Tibial nerve (tissue), 4 donors: ENCODE data around the gene ZC3H13. TPM values are rescaled to one million over a fixed set of nuclear protein-coding genes. Genes with fewer than 3 reads are reported as not detected.
A peak's percentile ranks its signal among the peaks of the same experiment; 100 is the strongest.

Experiments used
- DNase-seq, 2 donors: peaks; one replicate each; pipeline ENCODE4 v3.0.0-alpha.2; 2019; ENCODE audit warnings: low spot score in 2 of 2
- H3K27ac ChIP-seq, 4 donors: fragments of 200-600 bp; sonication (generic) in 3 of 4; one replicate each; pipeline ENCODE4 v1.5.1; 2017 to 2019; ENCODE audit warnings: mild to moderate bottlenecking in 1 of 4
- H3K27me3 ChIP-seq, 2 donors: fragments of 200-600 bp; sonication (generic) in 1 of 2; one replicate each; pipeline versions ENCODE4 v1.5.1 to v1.6.0; 2017 to 2019
- H3K36me3 ChIP-seq, 3 donors: fragments of 200-600 bp; sonication (generic); one replicate each; pipeline ENCODE4 v1.5.1; 2018 to 2019
- H3K4me1 ChIP-seq, 4 donors: fragments of 200-600 bp; sonication (generic) in 3 of 4; one replicate each; pipeline ENCODE4 v1.5.1; 2017 to 2019
- H3K4me3 ChIP-seq, 4 donors: fragments of 200-600 bp; sonication (generic) in 3 of 4; one replicate each; pipeline ENCODE4 v1.5.1; 2017 to 2019; ENCODE audit warnings: mild to moderate bottlenecking in 1 of 4, moderate library complexity in 1 of 4
- H3K9me3 ChIP-seq, 4 donors: fragments of 200-600 bp; sonication (generic) in 3 of 4; one replicate each; pipeline ENCODE4 v1.5.1; 2017 to 2019
- CTCF ChIP-seq, 5 experiments: fragments of 200-600 bp in 3 of 5; fragments of 450-650 bp in 2 of 5; sonication (generic) in 3 of 5; IDR thresholded peaks; one replicate each; pipeline ENCODE4 v1.5.1; 2016 to 2019; ENCODE audit warnings: antibody characterized with exemption in 5 of 5, mild to moderate bottlenecking in 3 of 5, moderate library complexity in 2 of 5
- EP300 ChIP-seq, 2 donors: sonication (generic); formaldehyde crosslinking; IDR thresholded peaks; one replicate each; pipeline ENCODE4 v1.6.1; 2017; ENCODE audit warnings: antibody characterized with exemption in 2 of 2, mild to moderate bottlenecking in 1 of 2
- POLR2A ChIP-seq, 2 donors: fragments of 450-650 bp; IDR thresholded peaks; one replicate each; pipeline ENCODE4 v1.6.1; 2017; ENCODE audit warnings: antibody characterized with exemption in 2 of 2, mild to moderate bottlenecking in 2 of 2, moderate library complexity in 2 of 2
- WGBS, 2 donors: methylation state at CpG; one replicate each; pipeline ENCODE4 v1.1.5; 2018; 5-methylcytosine and 5-hydroxymethylcytosine counted together
- total RNA-seq, 4 donors: library from RNA; depleted of rRNA; stranded (reverse); fragments of >200 nt; gene quantifications; one replicate each; pipeline ENCODE4 v1.1.0, GENCODE V29; 2016

ZC3H13 gene
- total RNA-seq, 4 donors from 2014 or later = 34.7 to 55.9 (median 44.2) TPM

GRCh38 chr13:46051968-46052318 lies 603 bp downstream of the ZC3H13 start:
- H3K27me3 ChIP-seq = no peaks in the 10 kb centered on the region

DNA sequence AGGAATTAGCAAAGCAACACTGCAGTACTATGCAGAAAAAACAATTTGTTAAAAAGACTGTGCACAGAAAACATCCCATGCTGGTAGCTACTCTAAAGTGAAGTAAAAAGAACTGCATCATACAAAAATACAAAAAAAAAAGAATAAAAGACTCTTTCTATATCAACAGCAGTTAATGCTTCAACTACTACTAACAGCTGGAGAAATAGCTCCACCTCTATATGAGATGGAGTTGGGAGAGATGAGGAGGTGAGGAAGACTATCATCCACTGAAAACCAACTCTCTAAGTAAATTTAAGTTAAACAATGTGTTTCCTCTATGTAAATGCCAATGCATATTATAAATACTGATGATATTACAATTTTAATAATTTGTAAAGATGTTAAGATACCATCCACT lies 1.8 kb downstream of the ZC3H13 start:
- H3K27me3 ChIP-seq = no peaks in the 10 kb centered on the region
- no peak for DNase-seq
- no peaks in the 10 kb centered on the region for H3K9me3 ChIP-seq
- peak overlapping the region in 1 of 4 donors; percentile 84 for H3K4me3 ChIP-seq
- H3K36me3 ChIP-seq = no peaks in the 10 kb centered on the region
- H3K4me1 ChIP-seq = peaks cover 0 to 50% (median 13%) of the 10 kb centered on the region in 4 donors
- TF ChIP-seq EP300 (IDR thresholded peaks at IDR 0.05) (no peak), CTCF (IDR thresholded peaks at IDR 0.05) (no peak), POLR2A (IDR thresholded peaks at IDR 0.05) (no peak)
- no peak overlapping the region for H3K27ac ChIP-seq

More at GRCh38 chr13:46051968-46052318, 603 bp downstream of the ZC3H13 start:
- peak in 1 of 2 donors; percentile 26 for DNase-seq
- H3K36me3 ChIP-seq = no peaks in the 10 kb centered on the region
- TF ChIP-seq CTCF (IDR thresholded peaks at IDR 0.05) = no peak
- TF ChIP-seq POLR2A (IDR thresholded peaks at IDR 0.05) = no peak
- TF ChIP-seq EP300 (IDR thresholded peaks at IDR 0.05) = no peak
- H3K27ac ChIP-seq = peak overlapping the region; percentile 77 to 95 (median 92)
- peaks cover 0 to 48% (median 13%) of the 10 kb centered on the region in 4 donors for H3K4me1 ChIP-seq
- 0% methylated on average over 7 of the region's 7 CpGs for WGBS, 2 donors
- no peaks in the 10 kb centered on the region for H3K9me3 ChIP-seq
- peak overlapping the region; percentile 59 to 84 (median 76) for H3K4me3 ChIP-seq

- TF ChIP-seq POLR2A (IDR thresholded peaks at IDR 0.05) = no peak
- no peak for TF ChIP-seq CTCF (IDR thresholded peaks at IDR 0.05)
- no peak for TF ChIP-seq EP300 (IDR thresholded peaks at IDR 0.05)
- DNase-seq = no peak
- WGBS, 2 donors = 78% methylated on average over 2 of the region's 2 CpGs
- peaks cover 0 to 31% (median under 1%) of the 10 kb centered on the region in 4 donors for H3K4me1 ChIP-seq
- no peaks in the 10 kb centered on the region for H3K27me3 ChIP-seq
- H3K27ac ChIP-seq = no peak overlapping the region
- no peak overlapping the region for H3K4me3 ChIP-seq
- H3K36me3 ChIP-seq = peaks cover 0 to 17% (median 0%) of the 10 kb centered on the region in 3 donors
- H3K9me3 ChIP-seq = no peaks in the 10 kb centered on the region
Observed at GRCh38 chr13:46045424-46045823, 7.1 kb downstream of the ZC3H13 start.

- peaks cover 0 to 19% (median 0%) of the 10 kb centered on the region in 4 donors for H3K4me1 ChIP-seq
- H3K4me3 ChIP-seq = no peak overlapping the region
- H3K9me3 ChIP-seq = no peaks in the 10 kb centered on the region
- no peak for DNase-seq
- H3K27me3 ChIP-seq = no peaks in the 10 kb centered on the region
- WGBS, 2 donors = 95% methylated on average over 5 of the region's 5 CpGs
- TF ChIP-seq CTCF (IDR thresholded peaks at IDR 0.05) (no peak), POLR2A (IDR thresholded peaks at IDR 0.05) (no peak), EP300 (IDR thresholded peaks at IDR 0.05) (no peak)
- H3K27ac ChIP-seq = no peak overlapping the region
- peaks cover 0 to 29% (median 0%) of the 10 kb centered on the region in 3 donors for H3K36me3 ChIP-seq
Observed at GRCh38 chr13:46043647-46044046, 8.9 kb downstream of the ZC3H13 start.

- H3K9me3 ChIP-seq = no peaks in the 10 kb centered on the region
- 88 to 93% methylated on average over 4 of the region's 4 CpGs for WGBS, 2 donors
Observed at GRCh38 chr13:46041419-46041839, 11.1 kb downstream of the ZC3H13 start.

More at GRCh38 chr13:46041419-46041839, 11.1 kb downstream of the ZC3H13 start:
- H3K4me1 ChIP-seq = peaks cover 0 to 10% (median 0%) of the 10 kb centered on the region in 4 donors
- no peak for DNase-seq
- no peak overlapping the region for H3K27ac ChIP-seq
- peaks cover 0 to 40% (median 0%) of the 10 kb centered on the region in 3 donors for H3K36me3 ChIP-seq
- no peak overlapping the region for H3K4me3 ChIP-seq
- no peaks in the 10 kb centered on the region for H3K27me3 ChIP-seq
- TF ChIP-seq CTCF (IDR thresholded peaks at IDR 0.05) (no peak), EP300 (IDR thresholded peaks at IDR 0.05) (no peak), POLR2A (IDR thresholded peaks at IDR 0.05) (no peak)
